ENCODE results near the gene SETDB1. TPM values are rescaled to one million over a fixed set of nuclear protein-coding genes. Genes with fewer than 3 reads are reported as not detected.

Gene SETDB1
- total and polyA plus RNA-seq, 2 experiments from 2014 or later = 9.7 to 21.4 TPM

GRCh38 chr1:150985179-150985825 lies 59.1 kb downstream of the SETDB1 start:
- H3K9ac ChIP-seq = no peak overlapping the region
- no peaks in the 10 kb centered on the region for H3K9me3 ChIP-seq (ENCODE audit: low read depth)
- H3F3A ChIP-seq (ENCODE audit: insufficient read depth) = no peaks in the 10 kb centered on the region
- H3K79me2 ChIP-seq (ENCODE audit: insufficient read depth) = no peaks in the 10 kb centered on the region
- peaks cover 15% of the 10 kb centered on the region for H3K4me1 ChIP-seq (ENCODE audit: insufficient read depth)
- in situ Hi-C loops (cut with MboI) = no loop called here
- H3K9me2 ChIP-seq (ENCODE audit: insufficient read depth) = no peaks in the 10 kb centered on the region
- 79% methylated on average over 2 of the region's 2 CpGs for WGBS, 2 experiments (ENCODE audit: low coverage in 1 of 2, low lambda C conversion rate in 2 of 2, missing lambda C conversion rate in 2 of 2)
- DNase-seq = no peak
- H2AFZ ChIP-seq = no peak overlapping the region
- no peaks in the 10 kb centered on the region for H4K20me1 ChIP-seq (ENCODE audit: insufficient read depth)
- H3K4me3 ChIP-seq = no peak overlapping the region
- TF ChIP-seq EZH2phosphoT487 (IDR thresholded peaks at IDR 0.05; ENCODE audit: insufficient read depth, low read depth) = no peak
- no peak for TF ChIP-seq EZH2 (IDR thresholded peaks at IDR 0.05; ENCODE audit: insufficient read depth, poor library complexity, severe bottlenecking)
- H3K27ac ChIP-seq = no peak overlapping the region
- no peak overlapping the region for H3K4me2 ChIP-seq (ENCODE audit: unreplicated experiment)
- H3K36me3 ChIP-seq (ENCODE audit: low read depth) = no peaks in the 10 kb centered on the region
- H3K27me3 ChIP-seq (replicated peaks; ENCODE audit: insufficient read depth) = no peaks in the 10 kb centered on the region

DNA sequence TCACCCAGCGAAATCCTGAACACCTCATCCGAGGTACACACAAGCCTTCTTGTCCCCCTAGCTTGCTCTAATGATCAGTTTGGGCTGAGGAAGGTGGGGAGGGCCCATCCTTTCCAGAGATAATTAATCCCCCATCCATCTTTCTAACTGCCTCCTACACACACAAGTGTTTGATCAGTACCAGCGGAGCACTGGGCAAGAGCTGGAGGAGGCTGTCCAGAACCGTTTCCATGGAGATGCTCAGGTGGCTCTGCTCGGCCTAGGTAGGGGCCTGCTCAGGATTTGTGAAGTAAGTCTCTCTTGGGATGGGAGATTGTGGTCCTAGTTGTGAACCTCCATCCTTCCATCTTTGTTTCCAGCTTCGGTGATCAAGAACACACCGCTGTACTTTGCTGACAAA lies 61.8 kb downstream of the SETDB1 start:
- H3K4me1 ChIP-seq (ENCODE audit: insufficient read depth) = no peaks in the 10 kb centered on the region
- H3F3A ChIP-seq (ENCODE audit: insufficient read depth) = no peaks in the 10 kb centered on the region
- in situ Hi-C loops (cut with MboI) = no loop called here
- H3K79me2 ChIP-seq (ENCODE audit: insufficient read depth) = no peaks in the 10 kb centered on the region
- DNase-seq = no peak
- H2AFZ ChIP-seq = no peak overlapping the region
- no peaks in the 10 kb centered on the region for H3K9me2 ChIP-seq (ENCODE audit: insufficient read depth)
- no peak overlapping the region for H3K4me3 ChIP-seq
- no peak overlapping the region for H3K27ac ChIP-seq
- no peak for TF ChIP-seq EZH2 (IDR thresholded peaks at IDR 0.05; ENCODE audit: insufficient read depth, poor library complexity, severe bottlenecking)
- TF ChIP-seq EZH2phosphoT487 (IDR thresholded peaks at IDR 0.05; ENCODE audit: insufficient read depth, low read depth) = no peak
- H4K20me1 ChIP-seq (ENCODE audit: insufficient read depth) = no peaks in the 10 kb centered on the region
- no peaks in the 10 kb centered on the region for H3K36me3 ChIP-seq (ENCODE audit: low read depth)
- no peaks in the 10 kb centered on the region for H3K27me3 ChIP-seq (replicated peaks; ENCODE audit: insufficient read depth)
- H3K9ac ChIP-seq = no peak overlapping the region
- no peak overlapping the region for H3K4me2 ChIP-seq (ENCODE audit: unreplicated experiment)
- H3K9me3 ChIP-seq (ENCODE audit: low read depth) = no peaks in the 10 kb centered on the region
- WGBS, 2 experiments (ENCODE audit: low coverage in 1 of 2, low lambda C conversion rate in 2 of 2, missing lambda C conversion rate in 2 of 2) = 77 to 81% methylated on average over 7 of the region's 7 CpGs

- Histone ChIP-seq H3K79me2 (ENCODE audit: insufficient read depth) (no peaks in the 10 kb centered on the region), H3F3A (ENCODE audit: insufficient read depth) (no peaks in the 10 kb centered on the region), H3K36me3 (ENCODE audit: low read depth) (no peaks in the 10 kb centered on the region), H3K27ac (no peak overlapping the region), H3K4me3 (no peak overlapping the region), H3K9ac (no peak overlapping the region), H4K20me1 (ENCODE audit: insufficient read depth) (no peaks in the 10 kb centered on the region), H3K4me1 (ENCODE audit: insufficient read depth) (peaks cover 8% of the 10 kb centered on the region; the same call in 1 of the 2 replicates), H3K9me3 (ENCODE audit: low read depth) (no peaks in the 10 kb centered on the region), H3K27me3 (replicated peaks; ENCODE audit: insufficient read depth) (no peaks in the 10 kb centered on the region), H3K4me2 (ENCODE audit: unreplicated experiment) (no peak overlapping the region), H2AFZ (no peak overlapping the region), H3K9me2 (ENCODE audit: insufficient read depth) (no peaks in the 10 kb centered on the region)
- in situ Hi-C loops (cut with MboI) = no loop called here
- no peak for DNase-seq
- TF ChIP-seq EZH2phosphoT487 (IDR thresholded peaks at IDR 0.05; ENCODE audit: insufficient read depth, low read depth) (no peak), EZH2 (IDR thresholded peaks at IDR 0.05; ENCODE audit: insufficient read depth, poor library complexity, severe bottlenecking) (no peak)
- WGBS, 2 experiments (ENCODE audit: low coverage in 1 of 2, low lambda C conversion rate in 2 of 2, missing lambda C conversion rate in 2 of 2) = 77% methylated on average over 4 of the region's 4 CpGs
Measured at GRCh38 chr1:150992626-150993025, 66.5 kb downstream of the SETDB1 start.

GRCh38 chr1:150994248-150994647 lies 68.1 kb downstream of the SETDB1 start:
- Histone ChIP-seq H3K36me3 (ENCODE audit: low read depth) (no peaks in the 10 kb centered on the region), H3K27ac (no peak overlapping the region), H3K9me3 (ENCODE audit: low read depth) (no peaks in the 10 kb centered on the region), H2AFZ (no peak overlapping the region), H3K9me2 (ENCODE audit: insufficient read depth) (no peaks in the 10 kb centered on the region), H3K4me3 (no peak overlapping the region), H3K9ac (no peak overlapping the region), H4K20me1 (ENCODE audit: insufficient read depth) (no peaks in the 10 kb centered on the region), H3K4me2 (ENCODE audit: unreplicated experiment) (no peak overlapping the region), H3K79me2 (ENCODE audit: insufficient read depth) (no peaks in the 10 kb centered on the region), H3K27me3 (replicated peaks; ENCODE audit: insufficient read depth) (no peaks in the 10 kb centered on the region), H3F3A (ENCODE audit: insufficient read depth) (no peaks in the 10 kb centered on the region), H3K4me1 (ENCODE audit: insufficient read depth) (peaks cover 9% of the 10 kb centered on the region)
- no peak for TF ChIP-seq EZH2phosphoT487 (IDR thresholded peaks at IDR 0.05; ENCODE audit: insufficient read depth, low read depth)
- in situ Hi-C loops (cut with MboI) = no loop called here
- DNase-seq = no peak
- 79 to 81% methylated on average over 3 of the region's 3 CpGs for WGBS, 2 experiments (ENCODE audit: low coverage in 1 of 2, low lambda C conversion rate in 2 of 2, missing lambda C conversion rate in 2 of 2)

Data from GM23248 (cell line).